Stomach (tissue), 9 donors: Measurements from ENCODE around the gene ALG2. TPM values are rescaled to one million over a fixed set of nuclear protein-coding genes. Genes with fewer than 3 reads are reported as not detected.
A peak's percentile ranks its signal among the peaks of the same experiment; 100 is the strongest.

ENCODE experiments used
- DNase-seq, 2 donors: peaks; one replicate each; pipeline versions ENCODE4 v3.0.0 to v3.0.0-alpha.2; 2013 to 2019
- H3K27ac ChIP-seq, 5 donors: fragments of 200-600 bp in 4 of 5; sonication (generic) in 4 of 5; one replicate each; pipeline ENCODE4 v1.5.1; 2013 to 2019; ENCODE audit warnings: mild to moderate bottlenecking in 1 of 5, moderate library complexity in 1 of 5
- H3K27me3 ChIP-seq, 3 donors: fragments of 200-600 bp; sonication (generic); one replicate each; pipeline ENCODE4 v1.5.1; 2017 to 2019; ENCODE audit warnings: mixed run types in 1 of 3
- H3K36me3 ChIP-seq, 4 donors: fragments of 200-600 bp; sonication (generic); 1 replicate in 3 of 4; 2 replicates in 1 of 4; pipeline ENCODE4 v1.5.1; 2016 to 2019
- H3K4me1 ChIP-seq, 4 donors: fragments of 200-600 bp; sonication (generic); one replicate each; pipeline ENCODE4 v1.5.1; 2016 to 2019
- H3K4me3 ChIP-seq, 4 donors: fragments of 200-600 bp; sonication (generic) in 3 of 4; one replicate each; pipeline ENCODE4 v1.5.1; 2016 to 2019; ENCODE audit warnings: mild to moderate bottlenecking in 1 of 4
- H3K9me3 ChIP-seq, 4 donors: fragments of 200-600 bp; sonication (generic); one replicate each; pipeline ENCODE4 v1.5.1; 2016 to 2019
- EP300 ChIP-seq: sonication (generic); formaldehyde crosslinking; IDR thresholded peaks from one replicate; pipeline ENCODE4 v1.6.1; 2017; ENCODE audit warnings: antibody characterized with exemption
- POLR2A ChIP-seq, 4 donors: fragments of 450-650 bp; IDR thresholded peaks; one replicate each; pipeline ENCODE4 v1.6.1; 2016; ENCODE audit warnings: antibody characterized with exemption in 4 of 4, control low read depth in 2 of 4, mild to moderate bottlenecking in 1 of 4, moderate library complexity in 1 of 4
- POLR2AphosphoS5 ChIP-seq, 3 donors: sonication (generic); formaldehyde crosslinking; IDR thresholded peaks; one replicate each; pipeline ENCODE4 v1.6.1; 2016; ENCODE audit warnings: antibody characterized with exemption in 3 of 3
- WGBS, 5 donors: extraction: QIAGEN DNeasy Blood & Tissue Kit in 3 of 5; methylation state at CpG; one replicate each; pipeline versions ENCODE4 v1.1.5 to v1.1.7; 2013 to 2018; 5-methylcytosine and 5-hydroxymethylcytosine counted together
- intact Hi-C: fragments of 100-400 bp; cut with DNase I; formaldehyde crosslinking; loops from one replicate; pipeline ENCODE4 v1.15.1; 2023; ENCODE audit warnings: low total_unique reads
- polyA plus RNA-seq, 3 donors: library from polyadenylated mRNA; stranded (reverse); fragments of 200-250 nt; gene quantifications; one replicate each; pipeline ENCODE4 v1.2.3, GENCODE V29; 2013
- total RNA-seq, 5 donors: library from RNA; depleted of rRNA; stranded (reverse); fragments of >200 nt; gene quantifications; one replicate each; pipeline versions ENCODE4 v1.1.0 to v1.2.3, GENCODE V29; 2014 to 2016
- TF ChIP-seq, protein P1 (sequence below), 7 experiments: fragments of 450-650 bp in 4 of 7; fragments of 200-600 bp in 3 of 7; sonication (generic) in 3 of 7; IDR thresholded peaks; one replicate each; pipeline ENCODE4 v1.5.1; 2016 to 2019; ENCODE audit warnings: antibody characterized with exemption in 7 of 7, control low read depth in 2 of 7, mild to moderate bottlenecking in 1 of 7
- donor health status: healthy with polysubstance abuse.
- donor health status: Bipolar disorder and iron deficiency.
- donor health status: healthy.

The ALG2 gene
- total and polyA plus RNA-seq, 8 donors = 1.8 to 33.9 (median 20.8) TPM

DNA sequence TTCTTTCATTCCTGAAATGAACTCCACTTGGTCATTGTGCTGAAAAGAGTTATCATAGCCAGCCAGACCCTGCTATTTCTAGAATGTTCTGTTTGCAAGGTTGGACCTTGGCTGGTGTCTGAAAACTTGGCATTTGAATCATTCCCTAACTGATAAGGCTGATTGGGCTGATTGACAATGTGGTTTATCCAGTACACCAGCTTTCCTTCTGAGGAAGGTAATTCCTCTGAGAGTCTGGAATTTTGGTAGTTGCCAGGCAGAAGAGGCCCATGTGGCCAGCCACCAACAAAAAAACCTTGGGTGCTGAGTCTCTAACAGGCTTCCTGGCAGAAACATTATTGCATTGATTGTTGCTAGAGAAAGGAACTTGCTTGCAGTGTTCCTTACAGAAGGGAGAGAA is 15.6 kb upstream of the ALG2 start:
- intact Hi-C loops = no loop called here
- Histone ChIP-seq H3K4me3 (no peak overlapping the region), H3K27me3 (no peaks in the 10 kb centered on the region), H3K27ac (peak overlapping the region in 1 of 5 donors; percentile 4), H3K9me3 (no peaks in the 10 kb centered on the region), H3K4me1 (peaks cover 0 to 11% (median 4%) of the 10 kb centered on the region in 4 donors), H3K36me3 (peaks cover 12 to 64% (median 52%) of the 10 kb centered on the region in 4 donors)
- DNase-seq = no peak
- TF ChIP-seq, protein P1, sequence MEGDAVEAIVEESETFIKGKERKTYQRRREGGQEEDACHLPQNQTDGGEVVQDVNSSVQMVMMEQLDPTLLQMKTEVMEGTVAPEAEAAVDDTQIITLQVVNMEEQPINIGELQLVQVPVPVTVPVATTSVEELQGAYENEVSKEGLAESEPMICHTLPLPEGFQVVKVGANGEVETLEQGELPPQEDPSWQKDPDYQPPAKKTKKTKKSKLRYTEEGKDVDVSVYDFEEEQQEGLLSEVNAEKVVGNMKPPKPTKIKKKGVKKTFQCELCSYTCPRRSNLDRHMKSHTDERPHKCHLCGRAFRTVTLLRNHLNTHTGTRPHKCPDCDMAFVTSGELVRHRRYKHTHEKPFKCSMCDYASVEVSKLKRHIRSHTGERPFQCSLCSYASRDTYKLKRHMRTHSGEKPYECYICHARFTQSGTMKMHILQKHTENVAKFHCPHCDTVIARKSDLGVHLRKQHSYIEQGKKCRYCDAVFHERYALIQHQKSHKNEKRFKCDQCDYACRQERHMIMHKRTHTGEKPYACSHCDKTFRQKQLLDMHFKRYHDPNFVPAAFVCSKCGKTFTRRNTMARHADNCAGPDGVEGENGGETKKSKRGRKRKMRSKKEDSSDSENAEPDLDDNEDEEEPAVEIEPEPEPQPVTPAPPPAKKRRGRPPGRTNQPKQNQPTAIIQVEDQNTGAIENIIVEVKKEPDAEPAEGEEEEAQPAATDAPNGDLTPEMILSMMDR (IDR thresholded peaks at IDR 0.05) = no peak
- no peak for TF ChIP-seq POLR2AphosphoS5 (IDR thresholded peaks at IDR 0.05)
- TF ChIP-seq POLR2A (IDR thresholded peaks at IDR 0.05) = no peak
- no peak for TF ChIP-seq EP300

DNA sequence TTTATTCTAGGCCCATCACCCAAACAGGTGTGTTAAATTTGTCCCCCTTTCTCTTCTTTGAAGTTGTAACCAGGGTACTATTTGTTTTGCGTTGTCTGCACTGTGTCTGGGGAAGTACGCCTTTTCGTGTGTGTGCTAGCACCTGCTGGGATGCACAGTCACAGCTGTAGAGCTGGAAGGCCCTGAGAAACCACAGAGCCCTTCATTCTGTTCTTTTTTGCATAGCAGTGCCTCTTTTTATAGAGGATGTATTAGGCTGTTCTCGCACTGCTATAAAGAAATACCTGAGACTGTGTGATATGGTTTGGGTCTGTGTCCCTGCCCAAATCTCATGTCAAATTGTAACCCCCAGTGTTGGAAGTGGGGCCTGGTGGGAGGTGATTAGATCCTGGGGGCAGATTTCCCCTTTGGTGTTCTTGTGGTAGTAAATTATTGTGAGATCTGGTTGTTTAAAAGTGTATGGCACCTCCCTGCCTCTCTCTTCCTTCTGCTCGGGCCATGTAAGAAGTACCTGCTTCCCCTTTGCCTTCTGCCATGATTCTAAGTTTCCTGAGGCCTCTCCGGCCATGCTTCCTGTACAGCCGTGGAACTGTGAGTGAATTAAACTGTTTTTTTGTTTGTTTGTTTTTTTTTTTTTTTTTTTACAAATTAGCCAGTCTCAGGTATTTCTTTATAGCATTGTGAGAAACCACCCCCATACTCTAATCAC is 14.3 kb upstream of the ALG2 start:
- Histone ChIP-seq H3K9me3 (no peaks in the 10 kb centered on the region), H3K27me3 (no peaks in the 10 kb centered on the region), H3K4me3 (no peak overlapping the region), H3K36me3 (peaks cover 18 to 68% (median 61%) of the 10 kb centered on the region in 4 donors), H3K4me1 (peaks cover 0 to 11% (median 4%) of the 10 kb centered on the region in 4 donors), H3K27ac (peak overlapping the region in 2 of 5 donors; percentile 17 to 27)
- TF ChIP-seq, protein P1 (IDR thresholded peaks at IDR 0.05) = no peak
- TF ChIP-seq POLR2A (IDR thresholded peaks at IDR 0.05) (no peak), EP300 (no peak), POLR2AphosphoS5 (IDR thresholded peaks at IDR 0.05) (no peak)
- WGBS, 5 donors = 67 to 89% (median 82%) methylated on average over 7 of the region's 7 CpGs
- DNase-seq = no peak
- intact Hi-C loops = no loop called here

DNA sequence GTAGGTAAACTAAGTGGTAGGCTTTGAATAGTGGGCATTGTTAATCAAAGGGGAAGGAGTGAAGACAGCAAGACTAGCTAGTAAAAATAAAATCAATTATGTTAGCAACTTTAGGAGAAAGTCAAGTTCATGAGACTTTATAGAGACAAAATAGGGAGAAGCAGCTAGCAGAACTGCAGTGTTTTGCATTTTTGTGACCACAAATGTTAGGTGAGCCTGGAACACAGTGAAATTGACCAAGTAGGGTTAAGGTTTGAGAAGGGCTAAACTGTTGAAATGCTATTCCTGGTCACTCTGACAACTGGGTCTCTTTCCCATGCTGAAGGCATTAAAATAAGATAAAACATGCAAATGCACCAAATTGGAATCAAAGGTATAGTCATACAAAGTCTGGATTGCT is 13.3 kb upstream of the ALG2 start:
- Histone ChIP-seq H3K27ac (peak overlapping the region in 1 of 5 donors; percentile 2), H3K36me3 (peaks cover 27 to 69% (median 61%) of the 10 kb centered on the region in 4 donors), H3K4me1 (peaks cover 0 to 11% (median 4%) of the 10 kb centered on the region in 4 donors), H3K27me3 (no peaks in the 10 kb centered on the region), H3K9me3 (no peaks in the 10 kb centered on the region), H3K4me3 (no peak overlapping the region)
- TF ChIP-seq POLR2A (IDR thresholded peaks at IDR 0.05) (no peak), EP300 (no peak), POLR2AphosphoS5 (IDR thresholded peaks at IDR 0.05) (no peak)
- TF ChIP-seq, protein P1 (IDR thresholded peaks at IDR 0.05) = no peak
- intact Hi-C loops = no loop called here
- DNase-seq = no peak

DNA sequence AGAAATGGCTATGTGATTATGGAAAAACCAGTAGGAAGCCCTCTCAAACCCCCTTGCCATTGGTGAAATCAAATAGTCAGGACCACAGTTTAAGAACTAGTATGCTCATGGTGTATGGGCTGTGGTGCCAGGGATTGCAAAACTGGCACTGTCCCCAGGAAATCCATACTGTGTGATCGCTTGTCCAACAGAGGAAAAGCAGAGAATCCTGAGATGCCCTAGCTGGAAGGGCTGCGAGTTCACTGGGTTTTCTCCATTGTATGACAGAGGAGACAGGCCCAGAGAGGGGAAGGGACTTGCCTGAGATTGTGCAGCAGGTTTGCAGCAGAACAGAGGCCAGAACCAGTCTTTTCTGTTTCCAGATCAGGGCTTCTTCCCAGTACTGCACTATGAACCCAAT is 12.9 kb upstream of the ALG2 start:
- DNase-seq = no peak
- no peaks in the 10 kb centered on the region for H3K27me3 ChIP-seq
- H3K4me1 ChIP-seq = peaks cover 0 to 11% (median 4%) of the 10 kb centered on the region in 4 donors
- TF ChIP-seq, protein P1 (IDR thresholded peaks at IDR 0.05) = no peak
- no peak for TF ChIP-seq EP300
- TF ChIP-seq POLR2AphosphoS5 (IDR thresholded peaks at IDR 0.05) = no peak
- no peak for TF ChIP-seq POLR2A (IDR thresholded peaks at IDR 0.05)
- peak overlapping the region in 1 of 5 donors; percentile 2 for H3K27ac ChIP-seq
- intact Hi-C loops = no loop called here
- no peak overlapping the region for H3K4me3 ChIP-seq
- no peaks in the 10 kb centered on the region for H3K9me3 ChIP-seq
- 92 to 98% (median 93%) methylated on average over 2 of the region's 2 CpGs for WGBS, 5 donors
- peaks cover 32 to 69% (median 62%) of the 10 kb centered on the region in 4 donors for H3K36me3 ChIP-seq
